ENCODE results near the gene BACH1. TPM values are rescaled to one million over a fixed set of nuclear protein-coding genes. Genes with fewer than 3 reads are reported as not detected.

Gene BACH1
- total RNA-seq, 1 donor from 2014 or later: 69.2 TPM

DNA sequence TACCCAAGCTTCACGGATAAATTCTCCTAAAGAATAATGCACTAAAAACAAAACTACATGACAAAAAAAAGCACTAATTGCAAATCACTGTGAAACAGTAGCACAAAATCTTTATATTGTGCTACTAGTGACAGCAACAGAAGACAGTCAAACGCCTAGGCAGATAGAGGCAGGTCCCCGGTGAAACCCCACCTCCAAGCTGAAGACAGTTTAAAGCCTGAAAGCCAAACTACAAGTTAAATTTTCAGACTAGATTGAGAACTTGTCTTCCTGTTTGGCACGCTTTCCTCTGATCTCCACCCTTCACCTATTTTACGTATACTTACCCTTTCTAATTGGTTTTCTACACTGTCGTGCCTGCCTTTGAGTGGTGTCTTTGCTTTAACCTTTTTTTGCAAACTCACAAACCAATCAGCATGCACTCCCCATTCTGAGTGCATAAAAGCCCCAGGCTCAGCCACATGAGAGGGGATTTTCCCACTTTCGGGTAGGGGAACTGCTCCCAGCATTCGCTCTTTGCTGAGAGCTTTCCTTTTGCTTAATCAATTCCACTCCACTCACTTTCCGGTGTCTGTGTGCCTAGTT lies 3.6 kb upstream of the BACH1 start:
- DNase-seq (ENCODE audit: low read depth, low spot score): no peak
- peaks cover 21% of the 10 kb centered on the region for H3K36me3 Mint-ChIP-seq (ENCODE audit: low read depth)
- H3K27ac Mint-ChIP-seq (ENCODE audit: unreplicated experiment): no peak overlapping the region
- peaks cover 5% of the 10 kb centered on the region for H3K9me3 Mint-ChIP-seq
- peaks cover 19% of the 10 kb centered on the region for H3K4me1 Mint-ChIP-seq
- H3K4me3 Mint-ChIP-seq: peak overlapping the region; percentile 24
- TF ChIP-seq, protein P1, sequence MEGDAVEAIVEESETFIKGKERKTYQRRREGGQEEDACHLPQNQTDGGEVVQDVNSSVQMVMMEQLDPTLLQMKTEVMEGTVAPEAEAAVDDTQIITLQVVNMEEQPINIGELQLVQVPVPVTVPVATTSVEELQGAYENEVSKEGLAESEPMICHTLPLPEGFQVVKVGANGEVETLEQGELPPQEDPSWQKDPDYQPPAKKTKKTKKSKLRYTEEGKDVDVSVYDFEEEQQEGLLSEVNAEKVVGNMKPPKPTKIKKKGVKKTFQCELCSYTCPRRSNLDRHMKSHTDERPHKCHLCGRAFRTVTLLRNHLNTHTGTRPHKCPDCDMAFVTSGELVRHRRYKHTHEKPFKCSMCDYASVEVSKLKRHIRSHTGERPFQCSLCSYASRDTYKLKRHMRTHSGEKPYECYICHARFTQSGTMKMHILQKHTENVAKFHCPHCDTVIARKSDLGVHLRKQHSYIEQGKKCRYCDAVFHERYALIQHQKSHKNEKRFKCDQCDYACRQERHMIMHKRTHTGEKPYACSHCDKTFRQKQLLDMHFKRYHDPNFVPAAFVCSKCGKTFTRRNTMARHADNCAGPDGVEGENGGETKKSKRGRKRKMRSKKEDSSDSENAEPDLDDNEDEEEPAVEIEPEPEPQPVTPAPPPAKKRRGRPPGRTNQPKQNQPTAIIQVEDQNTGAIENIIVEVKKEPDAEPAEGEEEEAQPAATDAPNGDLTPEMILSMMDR (conservative IDR thresholded peaks at IDR 0.05): no peak
- peaks cover 2% of the 10 kb centered on the region for H3K27me3 Mint-ChIP-seq (ENCODE audit: low read depth)

DNA sequence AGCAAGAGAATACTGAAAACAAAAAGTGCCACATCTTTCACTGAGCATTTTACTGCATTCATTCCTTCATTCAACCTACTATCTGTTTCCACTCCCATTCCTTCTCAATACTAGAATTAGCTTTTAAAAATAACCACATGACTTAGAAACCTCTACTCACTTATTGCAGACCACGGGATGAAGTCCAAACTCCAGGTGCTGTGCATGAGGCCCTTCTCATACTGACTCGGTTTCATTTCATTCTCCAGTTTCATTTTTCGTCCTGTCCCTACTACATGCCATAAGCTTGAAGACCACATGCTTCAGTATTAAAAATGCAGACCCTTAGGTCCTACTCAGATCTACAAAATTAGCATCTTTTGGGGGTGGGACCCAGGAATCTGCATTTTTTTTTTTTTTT lies 2.3 kb upstream of the BACH1 start:
- Mint-ChIP-seq H3K36me3 (ENCODE audit: low read depth) (peaks cover 21% of the 10 kb centered on the region), H3K9me3 (peaks cover 3% of the 10 kb centered on the region), H3K27ac (ENCODE audit: unreplicated experiment) (no peak overlapping the region), H3K27me3 (ENCODE audit: low read depth) (no peaks in the 10 kb centered on the region), H3K4me1 (peaks cover 30% of the 10 kb centered on the region), H3K4me3 (peak overlapping the region; percentile 43)
- TF ChIP-seq, protein P1 (conservative IDR thresholded peaks at IDR 0.05): no peak
- no peak for DNase-seq (ENCODE audit: low read depth, low spot score)

DNA sequence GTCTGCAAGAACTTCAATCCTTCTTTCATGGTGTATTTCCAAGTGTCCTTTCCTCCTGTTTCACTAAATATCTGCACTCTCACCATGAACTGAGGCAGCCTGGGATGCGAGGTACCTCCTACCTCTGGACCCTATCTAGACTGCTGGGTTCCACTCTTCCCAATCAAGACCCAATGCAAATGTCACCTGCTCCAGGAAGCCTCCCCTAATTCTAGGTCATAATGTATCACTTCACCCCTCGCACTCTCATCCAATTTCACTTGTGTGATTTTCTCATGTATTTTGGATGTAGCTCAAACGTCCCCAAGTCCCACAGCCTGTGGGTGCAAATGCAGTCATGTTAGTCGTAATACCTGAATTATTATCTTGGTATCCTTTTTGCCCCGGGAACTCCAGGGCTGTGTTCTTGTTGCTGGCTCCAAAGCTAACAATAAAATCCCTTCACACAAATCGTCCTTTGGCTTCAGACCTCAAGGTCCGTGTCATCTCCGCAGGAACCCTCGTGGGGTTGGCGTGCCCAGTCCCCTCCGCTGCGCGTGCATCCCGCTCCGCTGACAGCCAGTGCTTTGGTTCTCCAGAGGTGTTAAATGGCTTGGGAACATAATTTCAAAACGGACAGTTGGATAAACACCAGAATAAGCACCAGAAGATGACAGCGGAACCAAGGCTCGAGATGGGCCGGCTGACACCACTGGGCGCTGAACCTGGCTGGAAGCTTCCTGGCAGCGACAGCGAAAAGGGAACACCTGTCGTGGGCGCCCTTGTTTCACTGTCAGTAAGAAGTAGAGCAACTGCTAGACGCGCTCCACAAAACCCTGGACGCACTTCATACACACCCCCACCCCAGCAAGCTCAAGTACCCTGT lies 1.0 kb upstream of the BACH1 start:
- Mint-ChIP-seq H3K4me3 (peak overlapping the region; percentile 83), H3K9me3 (peaks cover 3% of the 10 kb centered on the region), H3K4me1 (peaks cover 42% of the 10 kb centered on the region), H3K27me3 (ENCODE audit: low read depth) (no peaks in the 10 kb centered on the region), H3K36me3 (ENCODE audit: low read depth) (peaks cover 21% of the 10 kb centered on the region), H3K27ac (ENCODE audit: unreplicated experiment) (no peak overlapping the region)
- TF ChIP-seq, protein P1 (conservative IDR thresholded peaks at IDR 0.05): no peak
- DNase-seq (ENCODE audit: low read depth, low spot score): no peak

DNA sequence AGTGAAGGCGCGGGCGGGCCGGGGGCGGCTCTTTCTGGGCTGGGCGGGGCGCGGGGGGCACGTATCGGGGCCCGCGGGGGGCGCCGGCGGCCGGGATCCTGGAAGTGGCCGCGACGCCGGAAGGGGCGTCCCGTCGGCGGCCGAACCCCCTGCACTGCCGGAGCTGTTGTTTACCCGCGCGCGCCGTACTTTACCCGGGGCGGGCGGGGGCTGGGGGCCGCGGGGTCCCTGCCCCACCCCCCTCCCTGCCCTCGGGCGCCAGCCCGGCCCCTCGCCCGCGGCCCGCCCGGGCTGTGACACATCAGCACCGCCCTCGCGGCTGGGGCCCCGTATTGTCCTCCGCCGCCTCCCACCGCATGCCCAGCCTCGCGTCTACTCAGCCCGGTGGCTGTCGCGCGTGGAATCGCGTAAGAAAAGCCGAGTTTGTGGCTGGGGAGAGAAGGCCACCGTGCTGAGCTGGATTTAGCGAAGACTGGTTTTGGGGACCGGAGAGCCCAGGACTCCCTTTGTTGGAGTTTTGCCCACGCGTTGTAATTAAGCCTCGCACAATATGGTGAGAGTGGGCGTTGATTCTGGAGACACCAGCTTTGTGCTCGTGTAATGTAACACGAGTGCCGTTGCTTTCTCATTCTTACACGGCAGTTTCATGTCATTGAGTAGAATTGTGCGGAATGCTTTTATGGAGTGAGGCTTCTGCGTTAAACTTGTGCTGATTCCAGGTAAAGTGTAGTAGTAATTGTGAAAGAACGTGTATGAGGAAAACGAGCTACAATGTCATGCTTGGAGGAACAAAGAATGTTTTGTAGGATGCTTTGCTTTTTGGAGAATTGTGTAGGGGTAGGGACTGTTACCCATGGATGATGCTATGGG lies 559 bp downstream of the BACH1 start:
- Mint-ChIP-seq H3K36me3 (ENCODE audit: low read depth) (peaks cover 18% of the 10 kb centered on the region), H3K27me3 (ENCODE audit: low read depth) (no peaks in the 10 kb centered on the region), H3K27ac (ENCODE audit: unreplicated experiment) (peak overlapping the region; percentile 98), H3K4me1 (peaks cover 52% of the 10 kb centered on the region), H3K4me3 (peak overlapping the region; percentile 92), H3K9me3 (peaks cover 3% of the 10 kb centered on the region)
- DNase-seq (ENCODE audit: low read depth, low spot score): peak; percentile 44
- TF ChIP-seq, protein P1 (conservative IDR thresholded peaks at IDR 0.05): no peak

Data from neural crest cell (in vitro differentiated cells).